Ishikawa (cell line): ENCODE data around the gene CCDC174.

Source experiments
- CREB1 ChIP-seq: IDR thresholded peaks from 2 replicates; pipeline ENCODE4 v1.6.1; 2012; ENCODE audit warnings: low read depth
- EP300 ChIP-seq: IDR thresholded peaks from 2 replicates; pipeline ENCODE4 v1.6.1; 2012; ENCODE audit warnings: borderline replicate concordance
- FOXM1 ChIP-seq: IDR thresholded peaks from 2 replicates; pipeline ENCODE4 v1.6.1; 2012; ENCODE audit warnings: low read depth, borderline replicate concordance
- MAX ChIP-seq: IDR thresholded peaks from 2 replicates; pipeline ENCODE4 v1.6.1; 2012
- NFIC ChIP-seq: IDR thresholded peaks from 2 replicates; pipeline ENCODE4 v1.6.1; 2012
- RAD21 ChIP-seq: IDR thresholded peaks from 2 replicates; pipeline ENCODE4 v1.6.1; 2012; ENCODE audit warnings: low read depth
- TCF12 ChIP-seq: IDR thresholded peaks from 2 replicates; pipeline ENCODE4 v1.6.1; 2012; ENCODE audit warnings: low read depth
- USF1 ChIP-seq: IDR thresholded peaks from 2 replicates; pipeline ENCODE4 v1.6.1; 2012
- YY1 ChIP-seq: IDR thresholded peaks from 2 replicates; pipeline ENCODE4 v1.6.1; 2012; ENCODE audit warnings: low read depth
- ZBTB7A ChIP-seq: IDR thresholded peaks from 2 replicates; pipeline ENCODE4 v1.6.1; 2012; ENCODE audit warnings: low read depth
- TF ChIP-seq, protein P1 (sequence below): IDR thresholded peaks from 2 replicates; pipeline ENCODE4 v1.6.1; 2012; ENCODE audit warnings: low read depth, mild to moderate bottlenecking

DNA sequence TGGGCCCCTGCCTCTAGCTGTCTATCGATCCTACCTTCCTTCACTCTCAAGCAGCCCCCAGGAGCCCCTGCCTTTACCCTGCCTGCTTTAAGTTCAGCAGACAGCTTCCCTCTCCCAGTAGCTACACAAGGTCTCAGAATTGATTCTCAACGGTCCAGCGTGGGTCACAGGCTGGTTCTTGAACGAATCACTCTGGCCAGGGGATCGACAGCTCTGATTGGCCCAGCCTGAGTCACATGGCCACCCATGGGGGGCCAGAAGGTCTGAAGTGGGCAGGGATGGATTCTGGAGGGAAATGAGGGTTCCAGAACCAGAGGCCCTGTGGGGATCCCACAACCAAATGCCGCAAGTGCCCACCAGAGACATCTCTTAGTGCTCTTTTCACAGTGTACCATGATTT lies 23.7 kb upstream of the CCDC174 start:
- TF ChIP-seq FOXM1: no peak
- TF ChIP-seq, protein P1, sequence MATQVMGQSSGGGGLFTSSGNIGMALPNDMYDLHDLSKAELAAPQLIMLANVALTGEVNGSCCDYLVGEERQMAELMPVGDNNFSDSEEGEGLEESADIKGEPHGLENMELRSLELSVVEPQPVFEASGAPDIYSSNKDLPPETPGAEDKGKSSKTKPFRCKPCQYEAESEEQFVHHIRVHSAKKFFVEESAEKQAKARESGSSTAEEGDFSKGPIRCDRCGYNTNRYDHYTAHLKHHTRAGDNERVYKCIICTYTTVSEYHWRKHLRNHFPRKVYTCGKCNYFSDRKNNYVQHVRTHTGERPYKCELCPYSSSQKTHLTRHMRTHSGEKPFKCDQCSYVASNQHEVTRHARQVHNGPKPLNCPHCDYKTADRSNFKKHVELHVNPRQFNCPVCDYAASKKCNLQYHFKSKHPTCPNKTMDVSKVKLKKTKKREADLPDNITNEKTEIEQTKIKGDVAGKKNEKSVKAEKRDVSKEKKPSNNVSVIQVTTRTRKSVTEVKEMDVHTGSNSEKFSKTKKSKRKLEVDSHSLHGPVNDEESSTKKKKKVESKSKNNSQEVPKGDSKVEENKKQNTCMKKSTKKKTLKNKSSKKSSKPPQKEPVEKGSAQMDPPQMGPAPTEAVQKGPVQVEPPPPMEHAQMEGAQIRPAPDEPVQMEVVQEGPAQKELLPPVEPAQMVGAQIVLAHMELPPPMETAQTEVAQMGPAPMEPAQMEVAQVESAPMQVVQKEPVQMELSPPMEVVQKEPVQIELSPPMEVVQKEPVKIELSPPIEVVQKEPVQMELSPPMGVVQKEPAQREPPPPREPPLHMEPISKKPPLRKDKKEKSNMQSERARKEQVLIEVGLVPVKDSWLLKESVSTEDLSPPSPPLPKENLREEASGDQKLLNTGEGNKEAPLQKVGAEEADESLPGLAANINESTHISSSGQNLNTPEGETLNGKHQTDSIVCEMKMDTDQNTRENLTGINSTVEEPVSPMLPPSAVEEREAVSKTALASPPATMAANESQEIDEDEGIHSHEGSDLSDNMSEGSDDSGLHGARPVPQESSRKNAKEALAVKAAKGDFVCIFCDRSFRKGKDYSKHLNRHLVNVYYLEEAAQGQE: no peak
- TF ChIP-seq RAD21: no peak
- TF ChIP-seq NFIC: no peak
- TF ChIP-seq CREB1: no peak
- no peak for TF ChIP-seq MAX
- no peak for TF ChIP-seq YY1
- TF ChIP-seq ZBTB7A: no peak
- TF ChIP-seq EP300: no peak
- TF ChIP-seq TCF12: no peak
- TF ChIP-seq USF1: peak; percentile 44; the same call in 1 of the 2 replicates
